Activated CD4-positive, alpha-beta T cell treated with anti-CD3 and anti-CD28 coated beads, Interleukin-2, amount 50 U/mL, for 48 hours (primary cell): ENCODE data around the gene PARP3.
"Not testable (repeated sequence)": the region's sequence is repeated elsewhere in the genome, so short reads cannot be mapped to it uniquely, and the experiment has no call there.

Experiments
- DNase-seq, 2 experiments: peaks; one replicate each; pipeline ENCODE4 v3.0.0-alpha.2; 2020

PARP3 gene

DNA sequence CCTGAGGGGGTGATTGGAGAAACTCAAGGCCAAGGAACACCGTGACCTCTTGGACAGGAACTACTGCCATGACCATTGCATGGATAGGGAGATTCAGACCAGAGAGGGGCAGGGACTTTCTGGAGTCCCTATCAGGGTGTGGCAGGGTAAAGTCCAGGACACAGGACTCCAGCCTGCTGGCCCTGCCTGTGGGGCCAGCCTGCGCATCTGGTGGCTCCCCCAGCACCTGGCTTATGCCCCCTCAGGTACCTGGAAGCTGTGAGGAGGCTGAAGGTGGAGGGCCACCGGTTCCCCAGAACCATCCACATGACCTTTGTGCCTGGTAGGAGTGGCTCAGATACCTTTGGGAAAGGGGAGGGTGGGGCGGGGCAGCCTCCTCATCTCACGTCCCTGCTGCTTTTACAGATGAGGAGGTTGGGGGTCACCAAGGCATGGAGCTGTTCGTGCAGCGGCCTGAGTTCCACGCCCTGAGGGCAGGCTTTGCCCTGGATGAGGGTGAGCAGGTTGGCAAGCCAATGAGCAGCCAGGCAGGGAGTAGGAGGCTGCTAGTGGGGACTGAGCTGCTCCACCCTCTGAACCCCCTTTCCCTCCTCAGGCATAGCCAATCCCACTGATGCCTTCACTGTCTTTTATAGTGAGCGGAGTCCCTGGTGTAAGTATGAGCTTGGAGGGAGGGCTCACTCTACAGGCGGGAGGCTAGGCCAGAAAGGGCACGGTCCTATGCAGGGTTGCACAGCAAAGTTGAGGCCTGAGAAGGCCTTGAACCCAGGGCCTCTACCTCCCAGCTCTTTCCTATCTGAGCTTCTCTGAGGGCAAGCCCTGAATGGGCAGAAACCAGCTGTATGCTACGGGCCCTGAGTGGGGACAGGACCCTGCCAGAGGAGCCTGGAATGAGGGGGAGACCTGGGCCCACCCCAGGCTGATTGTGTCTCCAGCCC is 44.1 kb downstream of the PARP3 start:
- no peak for DNase-seq

DNA sequence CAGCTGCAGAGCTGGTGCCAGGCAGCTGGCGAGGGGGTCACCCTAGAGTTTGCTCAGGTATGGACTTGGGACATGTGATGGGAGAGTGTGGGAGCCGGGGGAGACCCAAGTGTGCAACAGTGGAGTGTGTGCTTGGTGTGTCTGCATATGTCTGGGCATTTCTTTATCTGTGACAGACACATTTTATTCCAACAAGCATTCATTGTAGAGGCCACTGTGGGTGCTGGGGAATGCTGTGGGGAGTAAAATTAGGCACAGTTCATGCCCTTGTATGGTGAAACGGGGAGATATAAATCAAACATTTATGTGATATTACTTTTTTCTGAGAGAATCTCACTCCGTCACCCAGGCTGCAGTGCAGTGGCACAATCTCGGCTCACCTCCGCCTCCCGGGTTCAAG is 45.4 kb downstream of the PARP3 start:
- DNase-seq = no peak

DNA sequence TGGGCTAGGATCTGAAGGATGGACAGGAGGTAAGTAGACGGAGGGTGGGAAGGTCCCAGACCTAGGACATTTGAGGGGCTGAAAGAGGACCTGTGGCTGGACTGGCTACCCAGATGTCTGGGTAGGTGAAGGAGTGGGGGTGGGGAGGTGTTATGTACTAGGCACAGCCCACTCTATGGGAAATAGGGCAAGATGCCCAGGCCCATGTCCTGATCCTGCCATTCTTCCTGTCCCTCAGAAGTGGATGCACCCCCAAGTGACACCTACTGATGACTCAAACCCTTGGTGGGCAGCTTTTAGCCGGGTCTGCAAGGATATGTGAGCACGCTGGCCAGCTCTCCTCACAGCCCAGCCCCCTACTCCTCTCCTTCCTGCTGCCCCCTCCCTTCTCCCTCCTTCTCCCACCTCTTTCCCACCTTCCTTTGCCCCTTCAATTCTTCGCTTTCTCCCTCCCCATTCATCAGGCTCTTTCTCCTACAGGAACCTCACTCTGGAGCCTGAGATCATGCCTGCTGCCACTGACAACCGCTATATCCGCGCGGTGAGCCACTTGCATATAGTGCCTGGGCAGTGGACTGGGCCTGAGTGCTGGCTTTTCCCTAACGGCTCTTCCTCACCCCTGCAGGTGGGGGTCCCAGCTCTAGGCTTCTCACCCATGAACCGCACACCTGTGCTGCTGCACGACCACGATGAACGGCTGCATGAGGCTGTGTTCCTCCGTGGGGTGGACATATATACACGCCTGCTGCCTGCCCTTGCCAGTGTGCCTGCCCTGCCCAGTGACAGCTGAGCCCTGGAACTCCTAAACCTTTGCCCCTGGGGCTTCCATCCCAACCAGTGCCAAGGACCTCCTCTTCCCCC is 46.4 kb downstream of the PARP3 start:
- DNase-seq = no peak

DNA sequence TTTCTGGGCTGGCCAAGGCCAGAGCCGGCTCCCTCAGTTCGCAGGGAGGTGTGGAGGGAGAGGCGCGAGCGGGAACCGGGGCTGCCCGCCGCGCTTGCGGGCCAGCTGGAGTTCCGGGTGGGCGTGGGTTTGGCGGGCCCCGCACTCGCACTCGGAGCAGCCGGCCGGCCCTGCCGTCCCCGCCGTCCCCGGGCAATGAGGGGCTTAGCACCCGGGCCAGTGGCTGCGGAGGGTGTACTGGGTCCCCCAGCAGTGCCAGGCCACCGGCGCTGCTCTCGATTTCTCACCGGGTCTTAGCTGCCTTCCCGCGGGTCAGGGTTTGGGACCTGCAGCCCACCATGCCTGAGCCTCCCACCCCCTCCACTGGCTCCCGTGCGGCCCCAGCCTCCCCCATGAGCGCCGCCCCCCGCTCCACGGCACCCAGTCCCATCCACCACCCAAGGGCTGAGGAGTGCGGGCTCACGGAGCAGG is 48.4 kb downstream of the PARP3 start:
- not testable (repeated sequence) for DNase-seq

DNA sequence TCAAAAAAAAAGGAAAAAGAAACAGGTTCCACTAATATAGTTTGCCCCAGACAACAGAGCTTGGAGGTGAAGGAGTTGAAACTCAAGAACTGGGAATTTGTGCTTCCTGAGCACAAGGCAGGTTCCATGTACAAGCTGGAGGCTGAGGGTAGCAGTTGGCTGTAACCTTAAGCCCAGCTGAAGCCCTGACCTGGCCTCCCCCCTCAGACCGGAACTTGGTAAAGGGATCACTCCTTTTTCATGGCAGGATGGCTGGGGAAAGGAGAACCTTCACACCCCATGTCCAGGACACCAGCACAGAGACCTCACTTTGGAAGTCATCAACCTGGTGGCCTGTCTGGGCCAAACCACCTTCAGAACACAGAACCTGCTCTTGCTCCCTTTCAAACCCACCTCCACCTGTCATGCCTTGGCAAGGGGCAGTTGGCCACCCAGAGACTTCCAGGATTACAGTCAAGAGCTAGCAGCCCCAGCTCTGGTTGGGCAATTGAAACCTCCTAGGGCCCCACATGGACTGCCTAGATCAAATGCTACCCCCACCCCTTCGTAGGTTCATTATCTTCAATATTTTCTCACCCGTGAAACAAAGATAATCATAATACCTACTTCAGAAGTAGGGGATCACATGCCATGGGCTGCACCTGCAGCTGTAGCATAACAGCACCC is 50.0 kb downstream of the PARP3 start:
- no peak for DNase-seq

DNA sequence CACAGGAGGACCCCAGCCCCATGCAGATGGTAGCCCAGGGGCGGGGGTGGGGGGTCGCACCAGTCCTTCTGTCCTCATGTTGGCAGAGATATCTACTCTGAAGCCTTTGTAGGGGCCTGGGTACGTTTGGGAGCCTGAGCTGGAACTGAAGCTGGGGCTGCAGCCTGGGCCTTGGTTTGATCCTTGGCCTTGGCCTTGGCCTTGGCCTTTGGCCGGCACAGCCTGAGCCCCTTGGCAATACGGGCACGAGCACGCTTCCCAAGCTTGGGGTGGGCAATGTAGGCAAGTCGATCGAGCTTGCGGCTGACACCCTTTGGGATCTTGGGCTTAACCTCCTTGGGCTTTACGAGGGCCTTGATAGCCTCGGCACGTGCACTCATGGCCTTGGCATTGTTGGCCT is 51.5 kb downstream of the PARP3 start:
- not testable (repeated sequence) for DNase-seq

DNA sequence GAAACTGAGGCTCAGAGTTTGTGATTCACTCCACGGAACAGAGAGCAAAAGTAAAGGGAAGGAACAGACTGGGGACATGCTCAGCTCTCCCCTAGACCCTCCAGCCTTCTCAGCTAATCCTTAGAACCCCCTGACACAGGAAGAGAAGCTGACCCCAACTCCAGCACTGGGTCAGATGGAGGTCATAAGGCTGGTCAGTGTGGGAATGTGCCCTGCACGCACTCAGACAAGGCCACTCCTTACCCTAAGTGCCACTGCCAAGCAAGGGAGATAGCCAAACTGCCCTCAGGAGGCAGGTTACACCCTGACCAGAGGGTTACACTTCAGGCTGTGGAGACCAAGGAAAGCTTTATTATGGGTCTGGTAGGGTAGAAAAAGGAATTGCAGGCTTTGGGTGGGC is 52.4 kb downstream of the PARP3 start:
- no peak for DNase-seq

DNA sequence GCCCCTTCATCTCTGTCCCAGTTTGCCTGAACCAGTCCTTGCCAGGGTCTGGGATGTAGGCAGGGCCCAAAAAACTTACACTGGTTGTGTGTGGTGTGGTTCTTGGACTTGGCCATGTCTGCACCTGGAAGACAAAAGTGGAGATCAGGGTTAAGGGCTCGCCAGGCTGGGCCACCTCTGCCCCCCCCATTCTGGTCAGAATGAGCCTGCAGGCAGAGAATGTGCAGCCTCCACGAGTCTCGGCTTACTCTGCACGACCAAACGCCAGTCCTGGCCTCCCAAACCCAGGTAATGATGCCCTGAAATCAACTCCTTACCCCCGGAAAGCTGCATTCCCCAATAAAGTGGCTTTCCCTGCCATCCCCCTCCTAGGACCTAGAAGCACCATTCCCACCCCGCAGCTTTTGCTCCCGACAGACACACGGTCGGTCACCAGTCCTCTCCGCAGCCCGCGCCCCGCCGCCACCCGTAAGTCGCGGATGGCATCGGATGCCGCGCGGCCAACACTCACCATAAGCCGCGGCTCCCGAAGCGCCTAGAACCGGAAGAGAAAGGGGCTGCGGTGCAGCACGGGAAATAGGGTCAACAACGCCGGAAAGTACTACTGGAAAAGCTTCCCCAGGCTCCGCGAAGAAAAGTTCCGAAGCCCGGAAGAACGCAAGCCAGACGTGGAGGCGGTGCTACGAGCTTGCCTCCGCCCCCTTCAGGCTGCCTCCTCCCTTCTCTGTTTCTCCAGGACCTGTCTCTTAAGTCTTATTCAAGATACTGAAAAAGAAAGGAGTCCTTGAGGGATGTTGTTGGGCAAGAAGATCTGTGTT is 53.4 kb downstream of the PARP3 start, which contains the start of gene RPL29:
TSS of gene RPL29 (minus strand) at position 550 of the 818 bp plus-strand sequence. CDS start at position 116, 434 bp downstream.
- DNase-seq = peak; percentile 91 to 94

DNA sequence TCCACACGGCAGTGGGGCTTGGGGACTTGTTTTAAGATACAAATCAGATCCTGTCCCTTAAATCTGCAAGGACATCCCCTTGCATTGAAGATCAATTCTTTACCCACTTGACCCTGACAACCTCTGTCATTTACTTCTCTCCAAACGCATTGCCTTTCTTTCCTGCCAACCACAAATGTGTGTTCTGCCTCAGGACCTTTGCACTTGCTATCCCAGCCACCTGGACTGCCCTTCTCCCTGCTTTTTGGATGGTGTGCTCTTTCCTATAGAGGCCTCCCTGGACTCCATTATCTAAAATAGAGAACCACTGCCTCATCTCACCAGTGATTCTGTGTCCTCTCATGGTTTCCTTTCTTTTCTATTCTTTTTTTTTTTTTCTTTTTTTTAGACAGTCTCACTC is 55.0 kb downstream of the PARP3 start:
- no peak for DNase-seq

DNA sequence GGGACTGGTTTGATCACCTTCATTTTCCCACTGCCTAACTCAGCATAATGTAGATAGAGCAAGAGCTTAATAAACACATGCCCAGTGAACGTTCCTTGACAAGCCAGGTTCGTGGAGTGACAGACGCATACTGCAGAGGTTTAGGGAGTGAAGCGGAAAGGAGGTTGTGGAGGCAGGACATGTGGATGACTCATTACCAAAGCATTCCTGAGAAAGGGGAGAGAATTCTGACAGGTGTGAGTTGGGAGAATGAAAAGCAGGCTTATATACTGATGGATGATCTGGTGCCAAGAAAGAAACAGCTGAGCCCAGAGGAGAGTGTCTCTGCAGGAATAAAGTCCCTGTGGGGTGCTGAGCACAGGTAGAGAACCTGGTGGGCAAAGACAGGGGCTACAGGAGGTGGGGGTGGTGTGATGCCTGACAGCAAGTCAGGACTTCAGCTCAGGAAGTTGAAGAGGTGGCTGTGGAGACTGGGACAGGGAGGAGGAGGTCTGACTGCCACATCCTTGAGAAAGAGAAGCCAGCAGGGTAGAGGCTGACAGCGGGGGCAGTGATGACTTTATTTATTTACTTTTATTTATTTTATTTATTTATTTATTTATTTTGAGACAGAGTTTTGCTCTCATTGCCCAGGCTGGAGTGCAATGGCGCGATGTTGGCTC is 55.9 kb downstream of the PARP3 start:
- DNase-seq = no peak
